TTC549 (cell line): ENCODE measurements around the gene BHLHA15.

Experiments used
- FAIRE-seq: peaks from 2 replicates; lab custom pipeline; 2012; peaks lifted over from hg19 to GRCh38; lab: Jason Lieb, UNC

Gene BHLHA15

GRCh38 chr7:98187138-98187502 is 24.1 kb upstream of the BHLHA15 start:
- FAIRE-seq = no peak

GRCh38 chr7:98189559-98189958 is 21.7 kb upstream of the BHLHA15 start:
- FAIRE-seq = no peak

GRCh38 chr7:98191668-98192431 is 19.4 kb upstream of the BHLHA15 start:
- no peak for FAIRE-seq

- no peak for FAIRE-seq
Observed at GRCh38 chr7:98192781-98193457, 18.3 kb upstream of the BHLHA15 start.

GRCh38 chr7:98193474-98194180 is 17.6 kb upstream of the BHLHA15 start:
- no peak for FAIRE-seq

GRCh38 chr7:98194186-98194585 is 17.1 kb upstream of the BHLHA15 start:
- FAIRE-seq = no peak

- no peak for FAIRE-seq
Observed at GRCh38 chr7:98194672-98195457, 16.4 kb upstream of the BHLHA15 start.

GRCh38 chr7:98196706-98197605 is 14.3 kb upstream of the BHLHA15 start:
- FAIRE-seq = no peak

GRCh38 chr7:98199131-98199530 is 12.1 kb upstream of the BHLHA15 start:
- no peak for FAIRE-seq

- FAIRE-seq = no peak
Observed at GRCh38 chr7:98200364-98200763, 10.9 kb upstream of the BHLHA15 start.

GRCh38 chr7:98202367-98203195 is 8.7 kb upstream of the BHLHA15 start:
- no peak for FAIRE-seq

- no peak for FAIRE-seq
Observed at GRCh38 chr7:98203261-98203963, 7.8 kb upstream of the BHLHA15 start.

- FAIRE-seq = no peak
Observed at GRCh38 chr7:98203964-98204605, 7.2 kb upstream of the BHLHA15 start.

GRCh38 chr7:98204670-98205069 is 6.6 kb upstream of the BHLHA15 start:
- no peak for FAIRE-seq

- no peak for FAIRE-seq
Observed at GRCh38 chr7:98205162-98205845, 5.9 kb upstream of the BHLHA15 start.

- no peak for FAIRE-seq
Observed at GRCh38 chr7:98206451-98207330, 4.5 kb upstream of the BHLHA15 start.

GRCh38 chr7:98209166-98209920 is 1.9 kb upstream of the BHLHA15 start:
- no peak for FAIRE-seq
